Esophagus squamous epithelium (tissue), 5 donors: ENCODE measurements around the gene TRIM71. TPM values are rescaled to one million over a fixed set of nuclear protein-coding genes. Genes with fewer than 3 reads are reported as not detected.

Experiments
- DNase-seq: peaks from one replicate; lab custom pipeline; 2025; lab: John Stamatoyannopoulos, UW
- H3K27ac ChIP-seq, 4 donors: fragments of 200-600 bp; sonication (generic); one replicate each; pipeline ENCODE4 v1.5.1; 2016 to 2019; ENCODE audit warnings: mild to moderate bottlenecking in 1 of 4
- H3K27me3 ChIP-seq, 4 donors: fragments of 200-600 bp; sonication (generic); 1 replicate in 3 of 4; 2 replicates in 1 of 4; pipeline versions ENCODE4 v1.5.1 to v1.6.0; 2017 to 2021; ENCODE audit warnings: antibody characterized with exemption in 1 of 4
- H3K36me3 ChIP-seq, 3 donors: fragments of 200-600 bp; sonication (generic); one replicate each; pipeline ENCODE4 v1.5.1; 2016 to 2019
- H3K4me1 ChIP-seq, 3 donors: fragments of 200-600 bp; sonication (generic); one replicate each; pipeline ENCODE4 v1.5.1; 2017 to 2019
- H3K4me3 ChIP-seq, 4 donors: fragments of 200-600 bp; sonication (generic); 1 replicate in 3 of 4; 2 replicates in 1 of 4; pipeline ENCODE4 v1.5.1; 2016 to 2019; ENCODE audit warnings: mild to moderate bottlenecking in 2 of 4, moderate library complexity in 1 of 4
- H3K9me3 ChIP-seq, 3 donors: fragments of 200-600 bp; sonication (generic); one replicate each; pipeline ENCODE4 v1.5.1; 2016 to 2019
- POLR2A ChIP-seq, 4 donors: fragments of 450-650 bp; IDR thresholded peaks; one replicate each; pipeline ENCODE4 v1.6.1; 2017; ENCODE audit warnings: antibody characterized with exemption in 4 of 4, mild to moderate bottlenecking in 4 of 4, moderate library complexity in 3 of 4
- WGBS, 2 donors: methylation state at CpG; one replicate each; pipeline ENCODE4 v1.1.5; 2018; 5-methylcytosine and 5-hydroxymethylcytosine counted together
- intact Hi-C: fragments of 100-400 bp; cut with DNase I; formaldehyde crosslinking; loops from one replicate; pipeline ENCODE4 v1.15.0; 2022
- total RNA-seq, 4 donors: library from RNA; depleted of rRNA; stranded (reverse); fragments of >200 nt; gene quantifications; one replicate each; pipeline ENCODE4 v1.1.0, GENCODE V29; 2016
- TF ChIP-seq, protein P1 (sequence below), 6 experiments: fragments of 450-650 bp in 4 of 6; fragments of 200-600 bp in 2 of 6; sonication (generic) in 2 of 6; IDR thresholded peaks; one replicate each; pipeline ENCODE4 v1.5.1; 2016 to 2019; ENCODE audit warnings: antibody characterized with exemption in 6 of 6, mild to moderate bottlenecking in 4 of 6, moderate library complexity in 4 of 6
- donor health status: DM: yes; HTN: yes; CAD: no.

The TRIM71 gene
- total RNA-seq, result not detected

- H3K4me3 ChIP-seq, result peak within 1 kb of the TSS; percentile 15 to 62 (median 36)
- TF ChIP-seq POLR2A (IDR thresholded peaks at IDR 0.05), result no peak
- TF ChIP-seq, protein P1, sequence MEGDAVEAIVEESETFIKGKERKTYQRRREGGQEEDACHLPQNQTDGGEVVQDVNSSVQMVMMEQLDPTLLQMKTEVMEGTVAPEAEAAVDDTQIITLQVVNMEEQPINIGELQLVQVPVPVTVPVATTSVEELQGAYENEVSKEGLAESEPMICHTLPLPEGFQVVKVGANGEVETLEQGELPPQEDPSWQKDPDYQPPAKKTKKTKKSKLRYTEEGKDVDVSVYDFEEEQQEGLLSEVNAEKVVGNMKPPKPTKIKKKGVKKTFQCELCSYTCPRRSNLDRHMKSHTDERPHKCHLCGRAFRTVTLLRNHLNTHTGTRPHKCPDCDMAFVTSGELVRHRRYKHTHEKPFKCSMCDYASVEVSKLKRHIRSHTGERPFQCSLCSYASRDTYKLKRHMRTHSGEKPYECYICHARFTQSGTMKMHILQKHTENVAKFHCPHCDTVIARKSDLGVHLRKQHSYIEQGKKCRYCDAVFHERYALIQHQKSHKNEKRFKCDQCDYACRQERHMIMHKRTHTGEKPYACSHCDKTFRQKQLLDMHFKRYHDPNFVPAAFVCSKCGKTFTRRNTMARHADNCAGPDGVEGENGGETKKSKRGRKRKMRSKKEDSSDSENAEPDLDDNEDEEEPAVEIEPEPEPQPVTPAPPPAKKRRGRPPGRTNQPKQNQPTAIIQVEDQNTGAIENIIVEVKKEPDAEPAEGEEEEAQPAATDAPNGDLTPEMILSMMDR (IDR thresholded peaks at IDR 0.05), result no peak
- no peak within 1 kb of the TSS for H3K27ac ChIP-seq
- DNase-seq, result no peak
- WGBS, 2 donors, result 3 to 5% methylated on average over 8 to 18 of the region's 59 CpGs
- H3K27me3 ChIP-seq, result peaks cover 8 to 91% (median 26%) of the 10 kb centered on the region in 4 donors
- H3K9me3 ChIP-seq, result peaks cover 0 to 5% (median 0%) of the 10 kb centered on the region in 3 donors
- H3K4me1 ChIP-seq, result peaks cover 15 to 39% (median 25%) of the 10 kb centered on the region in 3 donors
- intact Hi-C loops, result no loop called here
- no peaks in the 10 kb centered on the region for H3K36me3 ChIP-seq
These were observed at the start of gene TRIM71 for GRCh38 chr3:32817558-32818228. TRIM71 (plus strand) TSS chr3:32817997; CDS start chr3:32818081, 84 bp downstream.

DNA sequence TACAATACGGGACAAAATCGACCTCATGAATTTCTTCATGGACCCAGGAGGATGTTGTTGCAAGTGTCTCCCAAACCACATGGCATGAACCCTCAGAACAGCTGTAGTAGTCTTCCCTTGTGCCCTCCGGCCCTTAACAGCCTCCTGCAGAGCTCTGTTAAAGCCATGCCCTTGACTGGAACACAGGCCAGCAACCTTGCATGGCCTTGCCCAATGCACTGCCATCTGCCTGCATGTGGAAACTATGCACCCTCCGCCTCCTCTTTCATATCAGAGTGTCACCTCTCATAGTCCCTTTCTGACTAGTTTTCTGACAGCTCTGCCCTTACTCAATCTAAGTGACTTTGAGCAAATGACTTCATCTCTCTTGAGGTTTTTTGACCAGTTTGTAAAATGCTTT is 39.4 kb upstream of the TRIM71 start:
- intact Hi-C loops, result no loop called here
- TF ChIP-seq POLR2A (IDR thresholded peaks at IDR 0.05), result no peak
- TF ChIP-seq, protein P1 (IDR thresholded peaks at IDR 0.05), result no peak
- Histone ChIP-seq H3K4me3 (no peak overlapping the region), H3K36me3 (peaks cover 0 to 28% (median 0%) of the 10 kb centered on the region in 3 donors), H3K27me3 (peaks cover 0 to 4% (median 0%) of the 10 kb centered on the region in 4 donors), H3K4me1 (peaks cover 6 to 15% (median 6%) of the 10 kb centered on the region in 3 donors), H3K27ac (no peak overlapping the region), H3K9me3 (no peaks in the 10 kb centered on the region)
- 85 to 92% methylated on average over 4 of the region's 4 CpGs for WGBS, 2 donors
- DNase-seq, result no peak

GRCh38 chr3:32780071-32780734 is 37.6 kb upstream of the TRIM71 start:
- H3K36me3 ChIP-seq, result peaks cover 0 to 9% (median 0%) of the 10 kb centered on the region in 3 donors
- peaks cover 6 to 15% (median 6%) of the 10 kb centered on the region in 3 donors for H3K4me1 ChIP-seq
- H3K27ac ChIP-seq, result no peak overlapping the region
- TF ChIP-seq, protein P1 (IDR thresholded peaks at IDR 0.05), result no peak
- no peak for TF ChIP-seq POLR2A (IDR thresholded peaks at IDR 0.05)
- peaks cover 0 to 4% (median 0%) of the 10 kb centered on the region in 4 donors for H3K27me3 ChIP-seq
- H3K4me3 ChIP-seq, result peak overlapping the region in 3 of 4 donors; percentile 51 to 68 (median 57)
- intact Hi-C loops, result no loop called here
- 79 to 89% methylated on average over 10 of the region's 10 CpGs for WGBS, 2 donors
- H3K9me3 ChIP-seq, result no peaks in the 10 kb centered on the region
- DNase-seq, result no peak

GRCh38 chr3:32780735-32781210 is 37.0 kb upstream of the TRIM71 start:
- intact Hi-C loops, result no loop called here
- 5 to 8% methylated on average over 12 to 13 of the region's 36 CpGs for WGBS, 2 donors
- peaks cover 6 to 15% (median 6%) of the 10 kb centered on the region in 3 donors for H3K4me1 ChIP-seq
- TF ChIP-seq POLR2A (IDR thresholded peaks at IDR 0.05), result no peak
- TF ChIP-seq, protein P1 (IDR thresholded peaks at IDR 0.05), result no peak
- peak overlapping the region in 1 of 4 donors; percentile 11 for H3K27ac ChIP-seq
- peaks cover 0 to 4% (median 0%) of the 10 kb centered on the region in 3 donors for H3K36me3 ChIP-seq
- peaks cover 0 to 4% (median 0%) of the 10 kb centered on the region in 4 donors for H3K27me3 ChIP-seq
- no peak for DNase-seq
- peak overlapping the region; percentile 45 to 68 (median 54) for H3K4me3 ChIP-seq
- H3K9me3 ChIP-seq, result no peaks in the 10 kb centered on the region
